GM18868 (cell line): ENCODE data around the gene KLHL33.

Source experiments
- ATAC-seq: cut with Tn5 transposase; IDR thresholded peaks from one replicate; pipeline ENCODE4 v1.9.1; 2021; ENCODE audit warnings: mild to moderate bottlenecking, moderate library complexity; ENCODE audit not compliant: unreplicated experiment

KLHL33 gene

GRCh38 chr14:20417250-20418186 lies 18.4 kb downstream of the KLHL33 start:
- ATAC-seq: no peak

- ATAC-seq: no peak
Measured at GRCh38 chr14:20416223-20416622, 19.7 kb downstream of the KLHL33 start.

GRCh38 chr14:20415782-20416206 lies 20.2 kb downstream of the KLHL33 start:
- peak; percentile 54 for ATAC-seq

- peak; percentile 48 for ATAC-seq
Measured at GRCh38 chr14:20413744-20414082, 22.3 kb downstream of the KLHL33 start.

- ATAC-seq: peak; percentile 80
Measured at GRCh38 chr14:20412876-20413743, 22.9 kb downstream of the KLHL33 start, which contains the start of gene TEP1. TSS of gene TEP1 (minus strand) at chr14:20413501. CDS start at chr14:20408439, 5,062 bp downstream.

- peak; percentile 34 for ATAC-seq
Measured at GRCh38 chr14:20412411-20412810, 23.6 kb downstream of the KLHL33 start.

- ATAC-seq: no peak
Measured at GRCh38 chr14:20409226-20409625, 26.7 kb downstream of the KLHL33 start.

- ATAC-seq: no peak
Measured at GRCh38 chr14:20403521-20403920, 32.4 kb downstream of the KLHL33 start.

GRCh38 chr14:20400965-20401593 lies 34.9 kb downstream of the KLHL33 start:
- ATAC-seq: no peak

- ATAC-seq: no peak
Measured at GRCh38 chr14:20400589-20400964, 35.4 kb downstream of the KLHL33 start.

- no peak for ATAC-seq
Measured at GRCh38 chr14:20397511-20397910, 38.5 kb downstream of the KLHL33 start.

GRCh38 chr14:20391505-20391904 lies 44.5 kb downstream of the KLHL33 start:
- ATAC-seq: no peak

- ATAC-seq: no peak
Measured at GRCh38 chr14:20388159-20388558, 47.8 kb downstream of the KLHL33 start.

GRCh38 chr14:20387576-20387975 lies 48.4 kb downstream of the KLHL33 start:
- ATAC-seq: peak; percentile 79

GRCh38 chr14:20386276-20386855 lies 49.6 kb downstream of the KLHL33 start:
- no peak for ATAC-seq

- no peak for ATAC-seq
Measured at GRCh38 chr14:20384886-20385285, 51.1 kb downstream of the KLHL33 start.

GRCh38 chr14:20384321-20384720 lies 51.6 kb downstream of the KLHL33 start:
- no peak for ATAC-seq

GRCh38 chr14:20383636-20384035 lies 52.3 kb downstream of the KLHL33 start:
- no peak for ATAC-seq

GRCh38 chr14:20383032-20383431 lies 52.9 kb downstream of the KLHL33 start:
- no peak for ATAC-seq

GRCh38 chr14:20382526-20382925 lies 53.4 kb downstream of the KLHL33 start:
- no peak for ATAC-seq

GRCh38 chr14:20381341-20381740 lies 54.6 kb downstream of the KLHL33 start:
- ATAC-seq: no peak
